ENCODE results near the gene OR8G1.

- TF ChIP-seq SIN3A (IDR thresholded peaks at IDR 0.05; ENCODE audit: borderline replicate concordance, insufficient read depth, low read length) (no peak), REST (IDR thresholded peaks at IDR 0.05; ENCODE audit: insufficient read depth in 1 of 2, low read depth in 2 of 2, low read length in 2 of 2) (no peak)
Observed at GRCh38 chr11:124197999-124198398, 42.9 kb upstream of the OR8G1 start.

Data from PFSK-1 (cell line).